ENCODE data around the gene LEPROT. TPM values are rescaled to one million over a fixed set of nuclear protein-coding genes. Genes with fewer than 3 reads are reported as not detected.

The LEPROT gene
- polyA plus RNA-seq, 1 donor from 2014 or later = 39.2 TPM

- Histone ChIP-seq H3K9me2 (ENCODE audit: insufficient read depth, low read length) (no peaks in the 10 kb centered on the region), H3K79me2 (replicated peaks; ENCODE audit: insufficient read depth, low read length) (no peaks in the 10 kb centered on the region), H2AFZ (ENCODE audit: low read depth, low read length) (no peak overlapping the region), H3K27me3 (ENCODE audit: insufficient read depth, low read depth, low read length) (no peaks in the 10 kb centered on the region), H3K27ac (ENCODE audit: low read length) (no peak overlapping the region), H4K20me1 (ENCODE audit: insufficient read depth) (no peaks in the 10 kb centered on the region), H3K9ac (ENCODE audit: low read length) (no peak overlapping the region), H3F3A (ENCODE audit: insufficient read depth, low read length, poor library complexity, severe bottlenecking) (no peaks in the 10 kb centered on the region), H3K4me2 (ENCODE audit: low read length) (no peak overlapping the region), H3K36me3 (ENCODE audit: insufficient read depth, low read length) (no peaks in the 10 kb centered on the region), H3K4me3 (ENCODE audit: low read length) (no peak overlapping the region), H3K9me3 (ENCODE audit: low read length) (no peaks in the 10 kb centered on the region)
- TF ChIP-seq EZH2 (IDR thresholded peaks at IDR 0.05; ENCODE audit: borderline replicate concordance, insufficient read depth, low read length, poor library complexity, severe bottlenecking) (no peak), EP300 (conservative IDR thresholded peaks at IDR 0.05; ENCODE audit: poor library complexity, severe bottlenecking) (no peak), REST (IDR thresholded peaks at IDR 0.05; ENCODE audit: borderline replicate concordance) (no peak), TAF1 (IDR thresholded peaks at IDR 0.05; ENCODE audit: low read depth) (no peak), RAD21 (conservative IDR thresholded peaks at IDR 0.05) (no peak), SMC3 (conservative IDR thresholded peaks at IDR 0.05; ENCODE audit: poor library complexity) (no peak), CTCF (IDR thresholded peaks at IDR 0.05; ENCODE audit: poor library complexity, severe bottlenecking) (no peak), MXI1 (conservative IDR thresholded peaks at IDR 0.05; ENCODE audit: poor library complexity, severe bottlenecking) (no peak), POLR2AphosphoS5 (IDR thresholded peaks at IDR 0.05) (no peak)
Measured at GRCh38 chr1:65372557-65372956, 47.9 kb upstream of the LEPROT start.

GRCh38 chr1:65377496-65378246 is 42.8 kb upstream of the LEPROT start:
- Histone ChIP-seq H3K27me3 (ENCODE audit: insufficient read depth, low read depth, low read length) (no peaks in the 10 kb centered on the region), H3F3A (ENCODE audit: insufficient read depth, low read length, poor library complexity, severe bottlenecking) (no peaks in the 10 kb centered on the region), H2AFZ (ENCODE audit: low read depth, low read length) (no peak overlapping the region), H3K4me3 (ENCODE audit: low read length) (no peak overlapping the region), H3K9me3 (ENCODE audit: low read length) (no peaks in the 10 kb centered on the region), H3K79me2 (replicated peaks; ENCODE audit: insufficient read depth, low read length) (no peaks in the 10 kb centered on the region), H4K20me1 (ENCODE audit: insufficient read depth) (no peaks in the 10 kb centered on the region), H3K36me3 (ENCODE audit: insufficient read depth, low read length) (no peaks in the 10 kb centered on the region), H3K9ac (ENCODE audit: low read length) (no peak overlapping the region), H3K27ac (ENCODE audit: low read length) (no peak overlapping the region), H3K9me2 (ENCODE audit: insufficient read depth, low read length) (no peaks in the 10 kb centered on the region), H3K4me2 (ENCODE audit: low read length) (no peak overlapping the region)
- TF ChIP-seq EZH2 (IDR thresholded peaks at IDR 0.05; ENCODE audit: borderline replicate concordance, insufficient read depth, low read length, poor library complexity, severe bottlenecking) = no peak
- no peak for TF ChIP-seq TAF1 (IDR thresholded peaks at IDR 0.05; ENCODE audit: low read depth)
- TF ChIP-seq CTCF (IDR thresholded peaks at IDR 0.05; ENCODE audit: poor library complexity, severe bottlenecking) = no peak
- TF ChIP-seq POLR2AphosphoS5 (IDR thresholded peaks at IDR 0.05) = no peak
- no peak for TF ChIP-seq REST (IDR thresholded peaks at IDR 0.05; ENCODE audit: borderline replicate concordance)
- TF ChIP-seq RAD21 (conservative IDR thresholded peaks at IDR 0.05) = no peak
- TF ChIP-seq EP300 (conservative IDR thresholded peaks at IDR 0.05; ENCODE audit: poor library complexity, severe bottlenecking) = no peak
- TF ChIP-seq MXI1 (conservative IDR thresholded peaks at IDR 0.05; ENCODE audit: poor library complexity, severe bottlenecking) = no peak
- TF ChIP-seq SMC3 (conservative IDR thresholded peaks at IDR 0.05; ENCODE audit: poor library complexity) = no peak

Measured in neural cell (in vitro differentiated cells).